Measurements from ENCODE around the gene ASPSCR1.
"Not testable (repeated sequence)": the region's sequence is repeated elsewhere in the genome, so short reads cannot be mapped to it uniquely, and the experiment has no call there.

The ASPSCR1 gene

DNA sequence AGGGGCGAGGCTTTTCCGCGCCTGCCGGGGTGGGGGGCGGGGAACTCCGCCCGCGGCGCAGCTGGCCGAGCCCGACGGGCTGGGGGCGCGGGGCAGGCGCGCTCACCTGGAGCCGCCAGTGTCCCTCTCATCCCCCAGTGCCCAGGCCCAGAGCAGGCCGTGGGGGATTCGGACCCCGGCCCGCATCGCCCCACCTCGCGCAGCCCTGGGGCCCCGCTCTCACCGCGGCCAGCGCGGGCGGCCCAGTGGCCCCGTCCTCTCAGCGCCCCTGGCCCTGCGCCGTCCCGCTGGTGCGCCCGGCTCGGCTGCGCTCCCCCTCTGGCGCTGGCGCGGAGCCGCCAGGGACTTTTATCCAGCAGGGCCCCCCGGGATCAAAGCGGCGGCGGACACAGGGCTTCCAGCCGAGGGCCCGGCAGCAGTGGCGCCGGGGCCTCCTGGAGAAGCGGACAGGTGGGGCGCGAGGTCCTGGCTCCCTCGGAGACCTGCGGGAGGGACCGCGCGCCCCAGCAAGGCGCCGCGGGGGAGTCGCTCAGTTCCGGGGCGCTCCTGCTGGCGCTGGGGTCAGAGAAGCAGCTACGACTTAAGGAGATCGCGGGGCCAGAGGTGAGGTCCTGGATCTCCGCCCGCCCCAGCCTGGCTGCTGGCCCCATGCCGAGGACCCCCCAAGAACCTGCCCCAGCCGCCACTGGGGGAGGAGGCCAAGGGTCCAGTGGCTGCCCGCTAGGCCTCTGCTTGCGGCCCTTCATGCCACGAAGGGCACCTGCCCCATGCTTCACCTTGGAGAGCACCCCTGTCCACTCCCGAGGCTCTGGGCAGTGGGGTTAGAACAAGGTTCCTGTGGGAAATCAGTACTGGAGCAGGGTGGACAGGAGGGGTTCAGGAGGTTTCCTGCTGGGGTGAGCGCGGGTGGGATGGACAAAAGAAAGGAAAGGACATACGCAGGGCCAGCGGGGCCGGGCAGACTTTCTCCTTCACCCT lies 15.6 kb upstream of the ASPSCR1 start:
- DNase-seq, result no peak

DNA sequence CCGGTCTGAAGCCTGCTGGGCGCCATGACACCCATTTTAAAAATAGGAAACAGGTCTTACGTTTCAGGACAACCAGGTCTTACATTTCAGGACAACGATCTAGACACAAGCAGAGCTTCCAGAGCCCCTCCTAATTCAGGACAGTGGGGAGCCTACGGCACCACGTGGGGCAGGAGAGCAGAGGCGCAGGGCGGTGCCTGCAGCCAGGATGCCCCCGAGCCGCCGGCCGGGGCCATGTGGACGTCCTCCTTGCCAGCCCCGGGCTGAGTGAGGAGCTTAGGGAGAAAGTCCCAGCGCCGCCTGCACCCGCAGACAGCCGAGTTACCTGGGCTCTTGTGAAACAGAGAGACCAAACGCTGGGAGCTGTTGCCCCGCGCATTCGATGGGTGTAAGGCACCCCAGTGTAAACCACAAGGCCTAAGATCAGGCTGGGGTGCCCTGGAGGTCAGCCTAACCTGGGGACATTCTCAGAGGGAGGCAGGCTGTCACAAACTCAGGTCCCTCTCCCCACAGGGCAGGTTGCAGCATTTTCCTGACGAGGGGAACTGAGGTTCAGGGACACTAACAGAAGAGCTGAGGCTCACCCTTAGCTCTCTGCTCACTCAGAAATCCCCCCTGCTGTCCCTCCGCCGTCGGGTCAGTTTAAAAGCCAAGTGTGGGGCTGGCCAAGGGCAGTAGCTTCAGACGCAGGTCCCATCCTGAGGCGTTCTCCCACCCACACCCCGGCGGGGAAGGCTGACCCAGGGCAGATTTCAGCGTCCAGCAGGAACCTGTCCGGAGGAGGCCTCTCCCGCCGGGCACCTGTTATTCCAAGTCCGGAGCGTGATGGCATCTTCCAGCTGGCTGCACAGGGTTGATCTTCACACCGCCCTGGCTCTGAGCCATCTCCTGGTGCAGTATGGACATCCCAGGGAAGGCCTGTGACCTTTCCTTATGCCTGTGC lies 14.7 kb upstream of the ASPSCR1 start:
- DNase-seq, result no peak

DNA sequence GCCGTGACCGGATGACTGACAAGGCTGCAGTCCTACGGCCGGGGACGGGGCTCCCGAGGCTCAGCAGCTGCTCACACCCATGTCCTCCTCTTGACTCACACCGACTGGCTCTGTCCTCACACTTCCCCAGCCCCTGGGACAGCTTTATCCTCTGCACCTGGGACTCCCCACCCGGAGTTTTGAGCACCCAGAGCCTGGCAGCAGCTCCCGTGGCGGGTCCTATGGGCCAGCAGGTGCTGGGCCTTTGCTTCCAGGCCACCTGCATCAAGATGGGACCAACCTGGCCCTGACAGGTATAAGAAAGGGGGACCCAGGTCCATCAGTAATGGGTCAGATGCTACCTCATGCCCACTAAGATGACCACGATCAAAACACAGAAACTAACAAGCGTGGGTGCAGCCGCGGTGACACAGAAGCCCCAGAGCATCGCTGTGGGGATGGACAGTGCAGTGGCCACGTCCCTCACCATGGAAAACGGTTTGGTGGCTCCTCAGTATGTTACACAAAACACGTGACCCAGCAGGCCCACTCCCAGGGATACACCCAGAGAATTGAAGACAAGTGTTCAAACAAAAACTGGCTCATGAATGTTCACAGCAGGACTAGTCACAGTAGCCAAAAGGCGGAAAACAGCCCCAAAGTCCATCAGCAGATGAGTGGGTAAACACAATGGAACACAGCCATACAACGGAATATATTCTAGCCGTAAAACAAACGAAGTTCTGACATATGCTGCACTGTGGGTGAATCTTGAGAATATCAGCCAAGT lies 13.2 kb upstream of the ASPSCR1 start:
- DNase-seq, result no peak

DNA sequence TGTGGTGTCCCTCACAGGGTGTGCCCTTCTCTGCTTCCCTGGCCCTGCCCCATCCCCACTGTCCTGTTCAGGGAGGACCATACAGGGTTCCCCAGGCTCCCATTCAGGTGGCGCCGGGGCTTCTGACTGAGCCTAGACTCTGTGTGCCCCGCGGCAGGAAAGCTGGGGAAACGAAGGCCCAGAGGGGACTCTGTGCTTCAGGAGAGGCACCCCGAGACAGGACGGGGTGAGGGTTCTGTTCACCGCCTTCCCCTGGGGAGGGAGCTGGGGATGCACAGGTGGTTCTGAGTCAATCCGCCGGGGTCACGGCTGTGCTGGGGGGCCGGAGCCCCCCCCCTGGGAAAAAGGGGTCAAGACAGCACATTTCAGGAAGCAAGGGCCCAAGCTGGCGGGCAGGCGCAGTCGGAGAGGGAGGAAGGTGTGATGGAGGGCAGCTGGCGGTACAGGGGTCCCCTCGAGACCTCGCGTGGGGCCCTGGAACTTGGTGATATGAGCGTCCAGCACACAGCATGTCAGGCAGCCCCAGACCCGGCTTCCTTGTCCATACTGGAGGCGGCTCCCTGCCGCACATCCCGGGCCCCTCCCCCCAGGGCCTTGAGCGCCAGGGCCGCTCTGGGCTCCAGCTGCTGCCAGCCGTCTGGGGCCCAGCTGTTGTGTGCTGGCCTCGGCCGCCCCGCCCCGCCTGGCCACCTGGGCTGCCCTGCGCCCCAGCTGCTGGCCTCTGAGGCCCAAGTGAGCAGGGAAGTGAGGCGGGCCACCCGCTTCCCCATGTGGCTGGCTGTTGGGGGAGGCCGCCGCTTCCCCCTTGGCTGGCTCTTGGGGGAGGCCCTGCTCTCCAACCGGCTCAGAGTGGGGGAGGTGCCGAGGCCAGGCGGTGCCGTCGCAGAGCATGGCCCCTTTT lies 10.8 kb upstream of the ASPSCR1 start:
- DNase-seq, result no peak

DNA sequence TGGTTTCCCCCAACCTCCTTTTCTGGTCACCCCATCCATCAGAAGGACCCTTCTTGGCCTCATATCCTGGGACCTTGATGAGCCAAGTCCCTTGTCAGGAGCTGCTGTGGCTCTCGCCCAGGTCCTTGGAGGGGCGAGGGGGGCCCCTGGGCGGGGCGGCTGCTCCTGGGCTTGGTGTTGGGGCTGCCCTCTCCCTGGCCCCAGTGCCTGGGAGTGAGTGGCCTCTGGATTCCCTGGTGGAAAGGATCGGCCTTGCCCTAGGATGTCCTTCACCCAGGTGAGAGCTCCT lies 10.2 kb upstream of the ASPSCR1 start:
- no peak for DNase-seq

DNA sequence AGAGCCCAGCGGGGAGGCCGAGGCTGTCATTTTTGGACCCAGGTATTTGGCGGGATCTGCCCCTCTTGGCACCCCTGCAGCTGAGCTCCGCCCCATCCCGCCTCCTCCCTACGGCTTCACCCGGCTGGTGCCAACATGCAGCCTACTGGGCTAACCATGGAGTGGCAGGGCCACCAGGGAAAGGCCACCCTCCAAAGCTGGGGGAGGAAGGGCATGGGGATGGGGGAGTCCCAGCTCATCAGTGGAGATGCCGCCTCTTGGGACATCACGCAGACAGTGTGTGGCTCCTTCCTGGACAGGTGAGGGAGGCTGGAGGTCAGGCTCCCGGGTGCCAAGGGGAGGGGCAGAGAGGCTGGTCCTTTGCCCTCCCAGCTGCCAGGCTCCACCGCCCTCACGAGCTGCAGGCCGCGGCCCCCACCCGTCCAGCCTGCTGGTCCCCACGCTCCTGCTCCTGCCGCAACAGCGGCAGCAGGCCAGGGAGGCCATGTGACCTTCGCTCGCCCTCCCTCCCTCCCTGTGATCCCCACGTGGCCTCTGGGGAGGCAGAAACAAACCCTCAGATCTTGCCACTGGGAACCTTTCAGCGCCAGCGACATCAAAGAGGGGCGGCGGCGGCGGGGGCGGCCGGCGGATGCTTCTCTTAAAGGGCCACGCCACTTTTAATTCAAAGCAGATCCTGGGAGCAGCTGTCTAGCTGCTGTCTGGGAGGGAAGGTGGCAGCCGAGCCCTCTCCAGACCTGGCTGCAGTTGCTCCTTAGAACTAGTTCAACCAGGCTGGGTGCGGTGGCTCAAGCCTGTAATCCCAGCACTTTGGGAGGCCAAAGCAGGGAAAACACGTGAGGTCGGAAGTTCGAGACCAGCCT lies 9.7 kb upstream of the ASPSCR1 start:
- DNase-seq, result peak; percentile 94

DNA sequence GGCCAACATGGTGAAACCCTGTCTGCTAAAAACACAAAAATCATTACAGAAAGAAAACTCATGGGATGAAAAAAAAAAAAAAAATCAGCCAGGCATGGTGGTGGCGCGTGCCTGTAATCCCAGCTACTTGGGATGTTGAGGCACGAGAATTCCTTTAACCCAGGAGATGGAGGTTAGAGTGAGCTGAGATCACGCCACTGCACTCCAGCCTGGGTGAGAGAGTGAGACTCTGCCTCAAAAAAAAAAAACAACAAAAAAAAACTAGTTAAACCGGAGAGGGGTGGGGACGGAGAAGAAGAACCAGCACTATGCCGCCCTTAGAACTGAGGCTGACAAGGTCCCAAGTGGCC lies 9.1 kb upstream of the ASPSCR1 start:
- DNase-seq, result no peak

DNA sequence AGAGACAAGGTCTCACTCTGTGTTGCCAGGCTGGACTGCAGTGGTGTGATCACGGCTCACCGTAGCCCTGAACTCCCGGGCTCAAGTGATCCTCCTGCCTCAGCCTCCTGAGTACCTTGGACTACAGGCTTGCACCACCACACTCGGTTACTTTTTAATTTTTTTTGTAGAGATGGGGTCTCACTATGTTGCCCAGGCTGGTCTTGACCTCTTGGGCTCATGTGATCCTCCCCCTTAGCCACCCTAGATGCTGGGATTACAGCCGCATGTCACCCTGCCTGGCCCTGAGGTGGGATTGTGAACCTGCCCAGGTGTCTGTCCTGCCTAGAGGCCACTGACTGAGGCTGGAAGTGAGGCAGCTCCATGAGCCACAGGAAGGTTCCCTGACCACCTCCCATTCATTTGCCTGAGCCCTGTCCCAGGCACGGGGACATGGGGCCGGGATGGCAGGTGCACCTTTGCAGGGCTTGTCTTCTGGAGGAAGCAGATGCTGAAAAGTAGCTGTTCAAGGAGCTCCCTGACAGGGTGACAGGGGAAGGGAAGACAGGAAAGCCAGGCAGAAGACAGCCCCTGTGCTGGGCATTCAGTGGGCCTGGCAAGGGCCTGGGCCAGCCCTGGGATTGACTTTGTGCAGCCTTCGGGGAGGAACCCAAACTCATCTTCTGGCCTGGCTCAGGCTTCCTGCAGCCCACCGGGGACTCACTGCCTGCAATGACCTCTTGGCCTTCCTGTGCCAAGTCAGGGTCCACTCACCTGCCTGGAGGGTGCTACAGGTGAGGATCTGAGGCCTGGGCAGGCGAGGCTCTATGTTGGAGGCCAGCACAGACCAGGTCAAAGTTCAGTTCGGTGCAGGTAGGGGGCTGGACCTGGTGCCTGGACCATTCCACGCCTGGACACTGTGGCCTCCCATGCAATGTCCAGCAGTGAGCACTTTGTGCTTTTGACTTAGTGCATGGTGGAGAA lies 8.3 kb upstream of the ASPSCR1 start:
- no peak for DNase-seq

DNA sequence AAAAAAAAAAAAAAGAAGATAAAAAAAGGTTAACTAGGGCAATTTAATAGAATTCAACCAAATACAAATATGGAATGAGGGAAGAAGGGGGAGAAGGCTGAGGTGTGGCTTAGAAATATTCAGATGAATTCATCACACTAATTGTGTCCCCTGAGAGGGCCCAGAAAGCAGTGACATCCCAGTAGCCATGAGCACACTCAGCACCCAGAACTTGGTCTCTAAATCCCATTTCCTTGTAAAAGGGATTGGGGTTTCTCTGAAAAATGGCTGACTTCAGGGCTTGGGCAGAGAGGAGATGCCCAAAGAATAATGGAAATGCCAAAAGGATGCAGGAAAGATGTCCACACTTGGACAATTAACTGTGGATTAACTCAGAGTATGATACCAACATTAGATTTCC lies 4.0 kb upstream of the ASPSCR1 start:
- DNase-seq, result no peak

DNA sequence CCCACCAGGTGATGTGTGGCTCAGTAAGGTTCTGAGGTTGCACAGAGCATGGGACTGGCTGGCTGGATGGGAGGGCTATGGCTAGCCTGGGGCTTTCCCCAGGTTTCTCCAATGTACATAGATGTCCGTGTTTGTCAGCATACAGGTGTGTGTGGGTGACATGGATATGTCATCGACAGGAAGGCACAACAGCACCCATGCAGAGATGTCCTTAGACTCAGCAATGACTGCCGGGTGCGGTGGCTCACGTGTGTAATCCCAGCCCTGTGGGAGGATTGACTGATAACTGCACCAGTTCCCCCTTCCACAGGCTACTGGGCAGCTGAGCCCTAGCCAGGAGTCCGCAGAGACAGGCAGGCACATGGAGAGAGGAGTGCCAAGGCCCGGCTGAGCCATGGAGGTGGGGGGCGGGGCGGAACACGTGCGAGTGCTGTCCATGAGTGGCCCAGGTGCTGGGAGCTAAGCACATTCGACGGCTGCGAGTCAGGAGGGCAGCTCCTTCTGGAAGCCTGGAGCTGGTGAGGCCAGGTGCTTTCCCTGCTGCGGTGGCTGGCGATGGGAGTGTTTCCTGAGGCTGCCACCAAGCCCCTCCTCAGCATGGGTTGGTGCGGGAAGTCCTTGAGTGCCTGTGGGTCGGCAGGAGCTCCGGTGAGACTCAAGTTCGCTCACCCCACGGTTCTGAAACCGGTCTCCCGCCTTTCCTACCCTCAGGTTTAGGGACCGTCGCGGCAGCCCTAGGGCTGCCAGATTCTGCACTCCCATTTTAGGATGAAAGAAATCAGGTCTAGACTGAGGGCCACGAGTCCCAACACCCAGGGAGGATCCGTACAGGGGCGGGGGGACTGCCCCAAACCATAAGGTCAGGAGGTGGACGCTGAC lies 858 bp upstream of the ASPSCR1 start:
- peak; percentile 79 for DNase-seq

DNA sequence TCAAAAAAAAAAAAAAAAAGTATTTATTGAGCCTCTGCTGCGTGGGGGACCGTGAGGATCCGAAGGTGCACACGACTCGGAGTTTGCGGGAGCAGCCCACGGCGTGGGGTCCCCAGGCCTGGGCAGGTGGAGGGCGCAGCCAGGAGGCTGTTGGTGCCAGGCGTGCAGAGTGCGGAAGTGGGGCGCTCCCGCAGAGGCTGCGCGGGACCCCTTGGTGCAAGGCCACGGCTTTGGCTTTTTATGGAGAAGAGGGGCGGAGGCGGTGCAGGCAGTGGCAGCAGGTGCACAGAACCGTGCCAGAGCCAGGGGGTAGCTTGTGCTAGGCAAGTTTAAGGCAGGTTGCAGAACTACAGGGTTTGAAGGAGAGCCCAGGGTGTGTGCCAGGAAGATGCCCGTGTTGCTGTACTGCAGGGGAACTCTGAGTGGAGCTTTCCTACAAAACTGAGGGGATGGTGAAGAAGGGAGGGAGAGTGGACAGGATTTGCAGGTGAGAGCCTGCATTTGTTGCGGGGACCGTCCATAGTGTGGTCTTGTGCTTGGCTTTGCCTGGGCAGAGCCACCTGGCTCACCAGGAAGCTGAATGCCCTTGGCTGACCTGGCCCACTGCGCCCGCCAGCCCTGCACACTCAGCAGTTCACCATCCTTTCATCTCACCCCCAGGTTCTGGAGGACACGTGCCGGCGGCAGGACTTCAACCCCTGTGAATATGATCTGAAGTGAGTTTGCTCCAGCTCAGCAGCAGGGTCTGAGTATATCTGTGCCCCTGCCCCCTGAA lies 1.3 kb downstream of the ASPSCR1 start:
- DNase-seq, result no peak

DNA sequence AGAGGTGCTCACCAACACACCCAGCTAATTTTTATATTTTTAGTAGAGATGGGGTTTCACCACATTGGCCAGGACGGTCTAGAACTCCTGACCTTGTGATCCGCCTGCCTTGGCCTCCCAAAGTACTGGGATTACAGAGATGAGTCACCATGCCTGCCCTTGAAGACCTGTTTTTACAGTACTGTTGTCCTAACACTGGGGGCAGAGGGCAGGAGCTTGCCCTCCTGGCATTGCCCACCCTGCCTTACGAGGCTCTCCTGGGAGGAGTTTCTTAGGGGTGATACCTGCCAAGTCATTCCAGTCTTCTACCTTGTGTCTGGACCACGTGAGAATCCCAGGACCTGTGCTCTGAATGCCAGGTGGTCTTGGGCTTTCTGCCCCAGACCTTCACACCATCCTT lies 2.7 kb downstream of the ASPSCR1 start:
- no peak for DNase-seq

DNA sequence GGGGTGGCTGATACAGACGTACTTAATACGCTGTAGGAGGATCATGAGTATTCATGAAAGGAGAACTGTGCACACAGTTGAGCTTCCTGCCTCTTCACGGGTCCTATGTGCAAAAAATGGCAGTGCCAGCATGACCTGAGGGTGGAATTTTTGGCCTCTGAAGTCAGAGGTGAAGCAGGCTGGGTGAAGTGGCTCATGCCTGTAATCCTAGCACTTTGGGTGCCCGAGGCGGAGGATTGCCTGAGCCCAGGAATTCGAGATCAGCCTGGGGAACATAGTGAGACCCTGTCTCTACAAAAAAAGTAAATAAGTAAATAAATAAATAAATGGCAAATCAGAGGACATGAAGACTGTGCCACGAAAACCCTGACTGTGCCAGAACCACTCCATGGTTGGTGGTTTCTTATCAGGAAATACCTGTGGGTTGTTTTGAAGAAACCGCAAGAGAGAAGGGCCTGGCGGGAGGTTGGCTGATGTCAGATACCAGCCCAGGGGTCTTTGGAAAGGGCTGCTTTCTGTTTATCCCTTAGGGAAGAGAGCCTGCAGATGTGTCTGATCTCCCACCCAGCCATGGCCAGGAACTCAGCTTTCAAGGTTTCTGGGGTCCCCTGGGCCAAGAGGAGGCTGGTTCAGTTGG lies 3.4 kb downstream of the ASPSCR1 start:
- no peak for DNase-seq

DNA sequence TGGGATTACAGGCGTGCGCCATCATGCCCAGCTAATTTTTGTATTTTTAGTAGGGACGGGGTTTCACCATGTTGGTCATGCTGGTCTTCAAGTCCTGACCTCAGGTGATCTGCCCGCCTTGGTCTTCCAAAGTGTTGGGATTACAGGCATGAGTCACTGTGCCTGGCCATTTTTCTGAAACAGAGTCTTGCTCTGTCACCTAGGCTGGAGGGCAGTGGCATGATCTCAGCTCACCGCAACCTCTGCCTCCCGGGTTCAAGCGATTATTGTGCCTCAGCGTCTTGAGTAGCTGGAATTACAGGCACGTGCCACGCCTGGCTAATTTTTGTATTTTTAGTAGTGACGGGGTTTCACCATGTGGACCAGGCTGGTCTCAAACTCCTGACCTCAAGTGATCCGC lies 4.1 kb downstream of the ASPSCR1 start:
- not testable (repeated sequence) for DNase-seq

DNA sequence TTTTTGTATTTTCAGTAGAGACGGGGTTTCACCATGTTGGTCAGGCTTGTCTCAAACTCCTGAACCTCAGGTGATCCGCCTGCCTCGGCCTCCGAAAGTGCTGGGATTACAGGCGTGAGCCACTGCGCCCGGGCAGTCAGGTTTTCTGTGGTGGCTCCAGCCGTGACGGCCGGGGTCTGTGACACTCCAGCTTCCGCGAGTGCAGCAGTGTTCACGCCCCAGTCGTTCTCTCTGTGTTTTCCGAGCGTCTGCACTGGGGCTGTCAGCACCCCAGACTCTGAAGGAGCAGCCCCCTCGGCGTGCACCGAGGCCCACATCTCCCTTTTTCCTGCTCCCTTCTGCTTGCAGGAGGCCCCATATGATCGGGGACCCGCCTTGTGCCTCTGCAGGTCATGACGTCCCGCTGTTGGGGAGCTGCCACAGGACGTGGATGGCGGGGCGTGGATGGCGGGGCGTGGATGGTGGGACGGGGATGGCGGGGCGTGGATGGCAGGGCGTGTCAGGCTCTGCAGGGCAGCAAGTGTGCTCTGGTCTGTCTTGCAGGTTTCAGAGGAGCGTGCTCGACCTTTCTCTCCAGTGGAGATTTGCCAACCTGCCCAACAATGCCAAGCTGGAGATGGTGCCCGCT lies 5.7 kb downstream of the ASPSCR1 start:
- DNase-seq, result no peak

DNA sequence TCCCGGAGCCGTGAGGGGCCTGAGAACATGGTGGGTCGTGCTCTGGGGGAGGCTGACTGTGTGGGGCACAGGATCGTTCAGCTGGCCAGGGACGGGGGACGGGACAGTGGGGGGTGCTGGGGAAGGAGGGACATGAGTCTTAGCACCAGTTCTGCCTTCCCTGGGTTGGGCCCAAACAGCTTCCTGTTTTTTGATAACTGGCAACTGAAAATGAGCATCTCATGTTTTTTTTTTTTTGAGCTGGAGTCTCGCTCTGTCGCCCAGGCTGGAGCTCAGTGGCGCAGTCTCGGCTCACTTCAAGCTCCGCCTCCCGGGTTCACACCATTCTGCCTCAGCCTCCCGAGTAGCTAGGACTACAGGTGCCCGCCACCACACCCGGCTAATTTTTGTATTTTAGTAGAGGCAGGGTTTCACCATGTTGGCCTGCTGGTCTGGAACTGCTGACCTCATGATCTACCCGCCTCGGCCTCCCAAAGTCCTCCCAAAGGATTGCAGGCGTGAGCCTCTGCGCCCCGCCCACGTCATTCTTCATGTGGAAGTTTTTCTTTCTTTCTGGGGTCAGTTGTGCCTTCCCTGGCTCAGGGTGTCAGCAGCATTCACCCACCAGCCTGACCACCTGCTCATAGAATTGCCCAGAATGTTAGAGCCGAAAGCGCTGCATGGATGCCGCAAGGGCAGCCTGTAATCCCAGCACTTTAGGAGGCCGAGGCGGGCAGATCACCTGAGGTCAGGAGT lies 6.4 kb downstream of the ASPSCR1 start:
- no peak for DNase-seq

Measured in activated CD8-positive, alpha-beta memory T cell treated with anti-CD3 and anti-CD28 coated beads for 24 hours (primary cell).